ENCODE data around the gene ME2.

- TF ChIP-seq, protein P1, sequence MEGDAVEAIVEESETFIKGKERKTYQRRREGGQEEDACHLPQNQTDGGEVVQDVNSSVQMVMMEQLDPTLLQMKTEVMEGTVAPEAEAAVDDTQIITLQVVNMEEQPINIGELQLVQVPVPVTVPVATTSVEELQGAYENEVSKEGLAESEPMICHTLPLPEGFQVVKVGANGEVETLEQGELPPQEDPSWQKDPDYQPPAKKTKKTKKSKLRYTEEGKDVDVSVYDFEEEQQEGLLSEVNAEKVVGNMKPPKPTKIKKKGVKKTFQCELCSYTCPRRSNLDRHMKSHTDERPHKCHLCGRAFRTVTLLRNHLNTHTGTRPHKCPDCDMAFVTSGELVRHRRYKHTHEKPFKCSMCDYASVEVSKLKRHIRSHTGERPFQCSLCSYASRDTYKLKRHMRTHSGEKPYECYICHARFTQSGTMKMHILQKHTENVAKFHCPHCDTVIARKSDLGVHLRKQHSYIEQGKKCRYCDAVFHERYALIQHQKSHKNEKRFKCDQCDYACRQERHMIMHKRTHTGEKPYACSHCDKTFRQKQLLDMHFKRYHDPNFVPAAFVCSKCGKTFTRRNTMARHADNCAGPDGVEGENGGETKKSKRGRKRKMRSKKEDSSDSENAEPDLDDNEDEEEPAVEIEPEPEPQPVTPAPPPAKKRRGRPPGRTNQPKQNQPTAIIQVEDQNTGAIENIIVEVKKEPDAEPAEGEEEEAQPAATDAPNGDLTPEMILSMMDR (IDR thresholded peaks at IDR 0.05; ENCODE audit: extremely low read depth in 1 of 2, insufficient read depth in 1 of 2, low read depth in 1 of 2, low read length in 2 of 2): no peak
- TF ChIP-seq, protein P2, sequence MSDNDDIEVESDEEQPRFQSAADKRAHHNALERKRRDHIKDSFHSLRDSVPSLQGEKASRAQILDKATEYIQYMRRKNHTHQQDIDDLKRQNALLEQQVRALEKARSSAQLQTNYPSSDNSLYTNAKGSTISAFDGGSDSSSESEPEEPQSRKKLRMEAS (IDR thresholded peaks at IDR 0.05; ENCODE audit: insufficient read depth, insufficient read length): no peak
- TF ChIP-seq MYC (IDR thresholded peaks at IDR 0.05; ENCODE audit: low read depth, low read length) (no peak), POLR2A (IDR thresholded peaks at IDR 0.05; ENCODE audit: low read depth, low read length) (peak; percentile 73), POLR2AphosphoS5 (IDR thresholded peaks at IDR 0.05; ENCODE audit: insufficient read depth, low read depth, low read length) (peak; percentile 77), EZH2 (IDR thresholded peaks at IDR 0.05; ENCODE audit: borderline replicate concordance, low read depth, low read length, severe bottlenecking) (no peak), JUN (IDR thresholded peaks at IDR 0.05; ENCODE audit: borderline replicate concordance, insufficient read depth, insufficient read length, low read depth) (no peak), FOS (IDR thresholded peaks at IDR 0.05; ENCODE audit: borderline replicate concordance, insufficient read depth, low read length) (peak; percentile 4), GATA2 (IDR thresholded peaks at IDR 0.05; ENCODE audit: insufficient read depth, insufficient read length, low read depth, low read length) (no peak)
Observed at GRCh38 chr18:50878345-50879301, at the start of gene ME2.

All from endothelial cell of umbilical vein (primary cell).